Neutrophil (primary cell): Measurements from ENCODE around the gene SMURF1.

ENCODE experiments used
- H3K27ac ChIP-seq: fragments of 200-600 bp; sonication (generic); 2 replicates; pipeline ENCODE4 v1.5.1; 2016; ENCODE audit warnings: mild to moderate bottlenecking, moderate library complexity
- H3K27me3 ChIP-seq: fragments of 200-600 bp; sonication (generic); 2 replicates; pipeline ENCODE4 v1.6.0; 2016; ENCODE audit warnings: mild to moderate bottlenecking
- H3K36me3 ChIP-seq: fragments of 200-600 bp; sonication (generic); 2 replicates; pipeline ENCODE4 v1.5.1; 2017
- H3K4me1 ChIP-seq, 2 experiments: fragments of 200-600 bp in 1 of 2; sonication (generic) in 1 of 2; 1 replicate in 1 of 2; 2 replicates in 1 of 2; pipeline versions ENCODE4 v1.5.1 to v1.6.1; 2013 to 2016; ENCODE audit warnings: low read depth in 1 of 2, low read length in 1 of 2, mild to moderate bottlenecking in 1 of 2, moderate library complexity in 1 of 2; ENCODE audit not compliant: control insufficient read depth in 1 of 2, insufficient read depth in 1 of 2
- H3K4me3 ChIP-seq, 2 experiments: fragments of 200-600 bp in 1 of 2; sonication (generic) in 1 of 2; 1 replicate in 1 of 2; 2 replicates in 1 of 2; pipeline ENCODE4 v1.5.1; 2013 to 2016; ENCODE audit warnings: low read depth in 1 of 2, low read length in 1 of 2, mild to moderate bottlenecking in 1 of 2, moderate library complexity in 1 of 2
- H3K9me3 ChIP-seq: fragments of 200-600 bp; sonication (generic); 2 replicates; pipeline ENCODE4 v1.5.1; 2016
- CTCF ChIP-seq: fragments of 200-600 bp; sonication (generic); IDR thresholded peaks from 2 replicates; pipeline ENCODE4 v1.5.1; 2016; ENCODE audit warnings: antibody characterized with exemption

SMURF1 gene

GRCh38 chr7:99184532-99185218, 40.8 kb upstream of the SMURF1 start:
- H3K27ac ChIP-seq: no peak overlapping the region
- H3K9me3 ChIP-seq: no peaks in the 10 kb centered on the region
- H3K4me1 ChIP-seq: no peaks in the 10 kb centered on the region
- no peak overlapping the region for H3K4me3 ChIP-seq
- H3K36me3 ChIP-seq: no peaks in the 10 kb centered on the region
- H3K27me3 ChIP-seq: peaks cover 5% of the 10 kb centered on the region
- no peak for TF ChIP-seq CTCF

GRCh38 chr7:99180067-99180650, 36.3 kb upstream of the SMURF1 start:
- Histone ChIP-seq H3K9me3 (no peaks in the 10 kb centered on the region), H3K27ac (no peak overlapping the region), H3K4me1 (no peaks in the 10 kb centered on the region), H3K27me3 (peaks cover 5% of the 10 kb centered on the region), H3K4me3 (no peak overlapping the region), H3K36me3 (no peaks in the 10 kb centered on the region)
- no peak for TF ChIP-seq CTCF

- Histone ChIP-seq H3K27ac (no peak overlapping the region), H3K27me3 (peaks cover 5% of the 10 kb centered on the region), H3K36me3 (no peaks in the 10 kb centered on the region), H3K9me3 (no peaks in the 10 kb centered on the region), H3K4me3 (no peak overlapping the region), H3K4me1 (no peaks in the 10 kb centered on the region)
- no peak for TF ChIP-seq CTCF
Measured at GRCh38 chr7:99177165-99177564, 33.3 kb upstream of the SMURF1 start.

- TF ChIP-seq CTCF: no peak
- Histone ChIP-seq H3K4me1 (no peaks in the 10 kb centered on the region), H3K36me3 (no peaks in the 10 kb centered on the region), H3K27ac (no peak overlapping the region), H3K9me3 (no peaks in the 10 kb centered on the region), H3K4me3 (no peak overlapping the region), H3K27me3 (peaks cover 10% of the 10 kb centered on the region)
Measured at GRCh38 chr7:99173787-99174186, 29.9 kb upstream of the SMURF1 start.

GRCh38 chr7:99171731-99172130, 27.8 kb upstream of the SMURF1 start:
- H3K36me3 ChIP-seq: no peaks in the 10 kb centered on the region
- no peak for TF ChIP-seq CTCF
- no peaks in the 10 kb centered on the region for H3K9me3 ChIP-seq
- H3K4me3 ChIP-seq: no peak overlapping the region
- peaks cover 10% of the 10 kb centered on the region for H3K27me3 ChIP-seq
- H3K27ac ChIP-seq: no peak overlapping the region
- no peaks in the 10 kb centered on the region for H3K4me1 ChIP-seq
